Astrocyte of the cerebellum (primary cell): Measurements from ENCODE around the gene HAUS1.
"Not testable (repeated sequence)": the region's sequence is repeated elsewhere in the genome, so short reads cannot be mapped to it uniquely, and the experiment has no call there.

ENCODE experiments used
- DNase-seq: peaks from one replicate; pipeline ENCODE4 v3.0.0-alpha.2; 2011; ENCODE audit warnings: low read depth
- H3K4me3 ChIP-seq: 2 replicates; pipeline ENCODE4 v1.5.1; 2011; ENCODE audit warnings: mild to moderate bottlenecking, low read depth, low read length, moderate library complexity
- CTCF ChIP-seq: IDR thresholded peaks from 2 replicates; pipeline ENCODE4 v1.5.1; 2012; ENCODE audit warnings: low read length, low read depth, moderate library complexity, mild to moderate bottlenecking; ENCODE audit errors: missing control alignments
- in situ Hi-C: cut with HindIII; loops from 2 replicates; pipeline ENCODE4 v1.10.0; 2017; ENCODE audit warnings: low sequenced_read_pairs

The HAUS1 gene

GRCh38 chr18:46084431-46084830 is 19.8 kb upstream of the HAUS1 start:
- H3K4me3 ChIP-seq: no peak overlapping the region
- no peak for DNase-seq
- in situ Hi-C loops: no loop called here
- TF ChIP-seq CTCF: no peak

GRCh38 chr18:46088501-46088900 is 15.7 kb upstream of the HAUS1 start:
- in situ Hi-C loops, DNase-seq, H3K4me3 ChIP-seq: not testable (repeated sequence)

- no peak for DNase-seq
- no peak for TF ChIP-seq CTCF
- H3K4me3 ChIP-seq: peak overlapping the region; percentile 78
- in situ Hi-C loops: no loop called here
Measured at GRCh38 chr18:46095532-46095931, 8.7 kb upstream of the HAUS1 start.

- DNase-seq: no peak
- no peak for TF ChIP-seq CTCF
- in situ Hi-C loops: no loop called here
- peak overlapping the region; percentile 78 for H3K4me3 ChIP-seq
Measured at GRCh38 chr18:46096651-46097300, 7.4 kb upstream of the HAUS1 start.

- TF ChIP-seq CTCF: no peak
- in situ Hi-C loops: no loop called here
- DNase-seq: no peak
- peak overlapping the region; percentile 78 for H3K4me3 ChIP-seq
Measured at GRCh38 chr18:46097431-46097800, 6.8 kb upstream of the HAUS1 start.

- in situ Hi-C loops: no loop called here
- no peak for TF ChIP-seq CTCF
- peak; percentile 49 for DNase-seq
- H3K4me3 ChIP-seq: peak within 1 kb of the TSS; percentile 78
Measured at GRCh38 chr18:46097801-46098615, 6.2 kb upstream of the HAUS1 start, which contains the start of gene ATP5F1A. TSS of gene ATP5F1A (minus strand) at chr18:46098296. CDS start at chr18:46098231, 65 bp downstream.

GRCh38 chr18:46098616-46098933 is 5.6 kb upstream of the HAUS1 start:
- no peak for TF ChIP-seq CTCF
- in situ Hi-C loops: no loop called here
- DNase-seq: no peak
- peak overlapping the region; percentile 78 for H3K4me3 ChIP-seq
